HepG2 (cell line): ENCODE data around the gene TTC9. TPM values are rescaled to one million over a fixed set of nuclear protein-coding genes. Genes with fewer than 3 reads are reported as not detected.

Experiments
- ATAC-seq: fragments of 200-7000 bp; cut with Tn5 transposase; 3 replicates; pipeline ENCODE4 v1.9.1; 2020; ENCODE audit warnings: mild to moderate bottlenecking, moderate library complexity
- BruUV-seq: library from RNA; stranded (reverse); fragments of 400-500 nt; replicated peaks from 2 replicates; lab custom pipeline; 2021; lab: Mats Ljungman, UMichigan
- CTCF ChIA-PET: fragments of 300-600 bp; formaldehyde crosslinking; extraction: SDS; loops from one replicate; lab custom pipeline; 2021; ENCODE audit warnings: low total read pairs, inconsistent platforms, low intra/inter-chr PET ratio; lab: Yijun Ruan, JAX
- POLR2A ChIA-PET: fragments of 350-600 bp; sonication (Branson Sonifier 250); formaldehyde crosslinking; loops from one replicate; lab custom pipeline; 2020; ENCODE audit warnings: antibody characterized with exemption, inconsistent platforms; lab: Yijun Ruan, JAX
- DNase-seq: peaks from one replicate; pipeline ENCODE4 v3.0.0-alpha.2; 2015; ENCODE audit warnings: low spot score
- FAIRE-seq: peaks from 3 replicates; lab custom pipeline; 2011; peaks lifted over from hg19 to GRCh38; lab: Jason Lieb, UNC
- H2AFZ ChIP-seq: one replicate; pipeline ENCODE4 v1.6.1; 2011; ENCODE audit warnings: low read length, inconsistent platforms
- H3K27ac ChIP-seq: fragments of 300-600 bp; 3 replicates; pipeline ENCODE4 v1.8.0; 2011; ENCODE audit warnings: mixed run types, mild to moderate bottlenecking, mixed read lengths, low read length, inconsistent platforms; ENCODE audit not compliant: insufficient read depth; ENCODE audit errors: extremely low read length
- H3K27me3 ChIP-seq, 2 experiments: fragments of 200-600 bp in 1 of 2; 2 replicates in 1 of 2; 3 replicates in 1 of 2; pipeline versions ENCODE4 v1.6.0 to v1.8.0; 2011; ENCODE audit warnings: low read length in 2 of 2, mild to moderate bottlenecking in 2 of 2, moderate library complexity in 2 of 2, inconsistent platforms in 1 of 2; ENCODE audit not compliant: insufficient read depth in 2 of 2, control insufficient read depth in 1 of 2
- H3K36me3 ChIP-seq, 2 experiments: fragments of 200-600 bp in 1 of 2; replicated peaks in 1 of 2; 2 replicates in 1 of 2; 3 replicates in 1 of 2; pipeline versions ENCODE4 v1.5.1 to v1.8.0; 2011; ENCODE audit warnings: low read length in 2 of 2, inconsistent platforms in 1 of 2; ENCODE audit not compliant: insufficient read depth in 2 of 2, control insufficient read depth in 1 of 2
- H3K4me1 ChIP-seq: 2 replicates; pipeline ENCODE4 v1.5.1; 2012; ENCODE audit warnings: low read length, inconsistent platforms; ENCODE audit not compliant: insufficient read depth
- H3K4me2 ChIP-seq: 2 replicates; pipeline ENCODE4 v1.6.0; 2011; ENCODE audit warnings: low read depth, low read length, inconsistent platforms
- H3K4me3 ChIP-seq, 3 experiments: fragments of 200-600 bp in 1 of 3; sonication (generic), shearing (Covaris generic) in 1 of 3; replicated peaks in 1 of 3; 2 replicates each; pipeline ENCODE4 v1.5.1; 2011 to 2016; ENCODE audit warnings: low read length in 3 of 3, inconsistent platforms in 2 of 3, low read depth in 2 of 3, mild to moderate bottlenecking in 2 of 3, control low read depth in 1 of 3, mixed read lengths in 1 of 3; ENCODE audit not compliant: insufficient read depth in 1 of 3
- H3K79me2 ChIP-seq: one replicate; pipeline ENCODE4 v1.6.1; 2011; ENCODE audit warnings: low read length, inconsistent platforms; ENCODE audit not compliant: insufficient read depth
- H3K9ac ChIP-seq: 2 replicates; pipeline ENCODE4 v1.6.0; 2011; ENCODE audit warnings: mild to moderate bottlenecking, low read depth, low read length, inconsistent platforms; ENCODE audit not compliant: insufficient read depth
- H3K9me3 ChIP-seq: 2 replicates; pipeline ENCODE4 v1.5.1; 2012; ENCODE audit warnings: mild to moderate bottlenecking, low read length
- H4K20me1 ChIP-seq: 2 replicates; pipeline ENCODE4 v1.6.0; 2011; ENCODE audit warnings: inconsistent platforms, mild to moderate bottlenecking, low read length, moderate library complexity; ENCODE audit not compliant: insufficient read depth
- BRD4 ChIP-seq: sonication (generic); formaldehyde crosslinking; IDR thresholded peaks from 2 replicates; pipeline ENCODE4 v1.4.0; 2020; ENCODE audit warnings: missing genetic modification reagents
- MEIS1 ChIP-seq: sonication (generic); formaldehyde crosslinking; IDR thresholded peaks from 2 replicates; pipeline ENCODE4 v1.9.0; 2021; ENCODE audit warnings: mild to moderate bottlenecking, missing genetic modification reagents, moderate library complexity, borderline replicate concordance
- PHF5A ChIP-seq: IDR thresholded peaks from one replicate; pipeline ENCODE4 v1.6.1; 2018; ENCODE audit warnings: low read depth, missing genetic modification reagents; ENCODE audit not compliant: unreplicated experiment
- PRDM10 ChIP-seq: sonication (generic); formaldehyde crosslinking; IDR thresholded peaks from 2 replicates; pipeline ENCODE4 v1.4.0; 2020; ENCODE audit warnings: low read depth, missing genetic modification reagents
- SMAD9 ChIP-seq: sonication (generic); formaldehyde crosslinking; IDR thresholded peaks from 2 replicates; pipeline ENCODE4 v1.5.1; 2020; ENCODE audit warnings: mild to moderate bottlenecking, missing genetic modification reagents
- SRSF4 ChIP-seq: fragments of 200-400 bp; formaldehyde crosslinking; IDR thresholded peaks from one replicate; pipeline ENCODE4 v1.6.1; 2018; ENCODE audit warnings: mild to moderate bottlenecking, low read depth, low read length, moderate library complexity; ENCODE audit not compliant: poor library complexity, severe bottlenecking
- ZNF12 ChIP-seq: sonication (generic); formaldehyde crosslinking; IDR thresholded peaks from 2 replicates; pipeline ENCODE4 v1.5.0; 2020; ENCODE audit warnings: missing genetic modification reagents
- ZNF205 ChIP-seq: IDR thresholded peaks from 2 replicates; pipeline ENCODE4 v1.6.1; 2018; ENCODE audit warnings: missing biosample characterization, missing genetic modification reagents
- ZNF225 ChIP-seq: sonication (generic); formaldehyde crosslinking; IDR thresholded peaks from 2 replicates; pipeline ENCODE4 v1.4.0; 2020; ENCODE audit warnings: mild to moderate bottlenecking, missing genetic modification reagents
- ZNF318 ChIP-seq: sonication (generic); formaldehyde crosslinking; IDR thresholded peaks from 2 replicates; pipeline ENCODE4 v1.4.0; 2020; ENCODE audit warnings: mild to moderate bottlenecking, missing genetic modification reagents
- ZNF569 ChIP-seq: sonication (generic); formaldehyde crosslinking; IDR thresholded peaks from 2 replicates; pipeline ENCODE4 v1.5.0; 2020; ENCODE audit warnings: mild to moderate bottlenecking, missing genetic modification reagents, moderate library complexity, borderline replicate concordance
- ZNF616 ChIP-seq: sonication (generic); formaldehyde crosslinking; IDR thresholded peaks from 2 replicates; pipeline ENCODE4 v1.5.0; 2020; ENCODE audit warnings: low read depth, mild to moderate bottlenecking, missing genetic modification reagents
- WGBS: methylation state at CpG from one replicate; pipeline ENCODE4 v1.1.6; 2017; ENCODE audit warnings: low lambda C conversion rate; 5-methylcytosine and 5-hydroxymethylcytosine counted together
- in situ Hi-C: cut with HindIII; loops from 2 replicates; pipeline ENCODE4 v1.10.0; 2017; ENCODE audit warnings: low pct_unique_long_range_greater_than_20kb; ENCODE audit not compliant: extremely low pct_ligation_motif_present
- intact Hi-C: fragments of 100-400 bp; cut with micrococcal nuclease; formaldehyde crosslinking; loops from one replicate; pipeline ENCODE4 v1.10.0; 2022; ENCODE audit not compliant: unreplicated experiment
- polyA plus RNA-seq, 8 experiments: library from polyadenylated mRNA; depleted of rRNA in 3 of 8; stranded (reverse) in 7 of 8; unstranded in 1 of 8; fragments of >200 nt; fragmentation: Illumina TruSeq in 4 of 8; extraction: Trizol in 4 of 8; gene quantifications; 2 replicates each; pipeline versions ENCODE4 v1.2.1 to v1.2.3, GENCODE V29; 2011 to 2016; ENCODE audit warnings: low read depth in 4 of 8, missing spikeins in 1 of 8, mixed read lengths in 1 of 8; ENCODE audit not compliant: insufficient read depth in 1 of 8
- total RNA-seq, 5 experiments: library from RNA; depleted of rRNA; stranded (reverse); fragments of >200 nt; fragmentation: Illumina TruSeq; extraction: Trizol; gene quantifications; 2 replicates each; pipeline ENCODE4 v1.2.3, GENCODE V29; 2016; ENCODE audit warnings: low read depth in 1 of 5

TTC9 gene
- total and polyA plus RNA-seq, 2 of the 13 experiments (the other 11 are each of a cell fraction or from before 2014, with no cell fraction given) = 0.13 to 0.30 TPM

GRCh38 chr14:70645892-70646291, 4.2 kb downstream of the TTC9 start:
- Histone ChIP-seq H3K4me1 (peaks cover 10% of the 10 kb centered on the region; the same call in 1 of the 2 replicates), H3K4me2 (no peak overlapping the region), H2AFZ (no peak overlapping the region), H3K36me3 (no peaks in the 10 kb centered on the region), H3K4me3 (no peak overlapping the region), H3K79me2 (no peaks in the 10 kb centered on the region), H3K9me3 (no peaks in the 10 kb centered on the region), H3K27ac (no peak overlapping the region), H3K27me3 (peaks cover 9 to 26% of the 10 kb centered on the region in 2 experiments), H4K20me1 (no peaks in the 10 kb centered on the region), H3K9ac (no peak overlapping the region)
- 68% methylated on average over 6 of the region's 6 CpGs for WGBS
- ATAC-seq (no peak), FAIRE-seq (no peak), DNase-seq (no peak)
- no TSS peak for BruUV-seq
- intact Hi-C loops (no loop called here), in situ Hi-C loops (no loop called here)
- POLR2A ChIA-PET = no interaction called here
- CTCF ChIA-PET = no interaction called here
- no peak for TF ChIP-seq BRD4 (CRISPR knock-in tag)
- TF ChIP-seq ZNF616 (CRISPR knock-in tag) = no peak
- TF ChIP-seq SRSF4 = no peak
- TF ChIP-seq ZNF12 (CRISPR knock-in tag) = no peak
- TF ChIP-seq PRDM10 (CRISPR knock-in tag) = no peak
- no peak for TF ChIP-seq ZNF318 (CRISPR knock-in tag)
- TF ChIP-seq ZNF205 (CRISPR knock-in tag) = no peak
- TF ChIP-seq MEIS1 = no peak
- no peak for TF ChIP-seq SMAD9
- no peak for TF ChIP-seq PHF5A (CRISPR knock-in tag)
- no peak for TF ChIP-seq ZNF225 (CRISPR knock-in tag)
- no peak for TF ChIP-seq ZNF569
